H1 (cell line): ENCODE results near the gene PROSER3. TPM values are rescaled to one million over a fixed set of nuclear protein-coding genes. Genes with fewer than 3 reads are reported as not detected.

Experiments used
- CTCF ChIA-PET: fragments of 300-600 bp; sonication (Branson Sonifier 250); formaldehyde crosslinking; loops from one replicate; lab custom pipeline; 2021; ENCODE audit not compliant: partially characterized antibody; lab: Charles Lee
- POLR2A ChIA-PET: fragments of 300-600 bp; sonication (Branson Sonifier 250); formaldehyde crosslinking; loops from one replicate; lab custom pipeline; 2021; ENCODE audit warnings: inconsistent platforms; ENCODE audit not compliant: partially characterized antibody; lab: Charles Lee
- DNase-seq, 2 experiments: peaks; one replicate each; pipeline versions ENCODE4 v3.0.0 to v3.0.0-alpha.2; 2010 to 2022; ENCODE audit warnings: low spot score in 2 of 2, low read depth in 1 of 2, mixed read lengths in 1 of 2
- FAIRE-seq: peaks from 2 replicates; lab custom pipeline; 2011; peaks lifted over from hg19 to GRCh38; lab: Jason Lieb, UNC
- H2AFZ ChIP-seq: 2 replicates; pipeline ENCODE4 v1.8.1; 2012; ENCODE audit warnings: low read length, inconsistent platforms
- H2AK5ac ChIP-seq: 2 replicates; pipeline ENCODE4 v1.6.1; 2013; ENCODE audit warnings: low read depth, low read length
- H2BK120ac ChIP-seq: replicated peaks from 2 replicates; pipeline ENCODE3; 2013; ENCODE audit warnings: low read depth, low read length, inconsistent platforms
- H2BK12ac ChIP-seq: 2 replicates; pipeline ENCODE4 v1.6.1; 2013; ENCODE audit warnings: low read depth, low read length
- H2BK15ac ChIP-seq: 2 replicates; pipeline ENCODE4 v1.6.1; 2013; ENCODE audit warnings: low read length
- H2BK20ac ChIP-seq: 2 replicates; pipeline ENCODE4 v1.6.1; 2013; ENCODE audit warnings: low read length
- H2BK5ac ChIP-seq: 2 replicates; pipeline ENCODE4 v1.6.1; 2013; ENCODE audit warnings: low read depth, low read length
- H3K14ac ChIP-seq: 2 replicates; pipeline ENCODE4 v1.6.1; 2013; ENCODE audit warnings: inconsistent platforms; ENCODE audit not compliant: insufficient read length
- H3K18ac ChIP-seq: 2 replicates; pipeline ENCODE4 v1.6.1; 2013; ENCODE audit warnings: low read length; ENCODE audit errors: extremely low read depth
- H3K23ac ChIP-seq: 2 replicates; pipeline ENCODE4 v1.6.1; 2013; ENCODE audit warnings: inconsistent platforms; ENCODE audit not compliant: insufficient read length
- H3K23me2 ChIP-seq: 2 replicates; pipeline ENCODE4 v1.6.1; 2013; ENCODE audit warnings: low read depth, low read length
- H3K27ac ChIP-seq: 2 replicates; pipeline ENCODE4 v1.6.1; 2011; ENCODE audit warnings: low read depth, low read length, inconsistent platforms
- H3K27me3 ChIP-seq, 4 experiments: replicated peaks in 1 of 4; 1 replicate in 1 of 4; 2 replicates in 3 of 4; pipeline versions ENCODE4 v1.6.1 to v1.8.1; 2011 to 2013; ENCODE audit warnings: low read length in 3 of 4, mild to moderate bottlenecking in 3 of 4, inconsistent platforms in 2 of 4, mixed read lengths in 2 of 4, moderate library complexity in 1 of 4; ENCODE audit not compliant: control insufficient read depth in 3 of 4, insufficient read depth in 3 of 4; ENCODE audit errors: extremely low read depth in 1 of 4
- H3K36me3 ChIP-seq, 4 experiments: 2 replicates each; pipeline versions ENCODE4 v1.6.1 to v1.8.1; 2011 to 2013; ENCODE audit warnings: mild to moderate bottlenecking in 4 of 4, low read length in 3 of 4, moderate library complexity in 2 of 4, control low read depth in 1 of 4, inconsistent platforms in 1 of 4; ENCODE audit not compliant: insufficient read depth in 4 of 4, control insufficient read depth in 2 of 4
- H3K4ac ChIP-seq: replicated peaks from 2 replicates; pipeline ENCODE3; 2013; ENCODE audit warnings: low read length, low read depth, mixed read lengths, inconsistent platforms; ENCODE audit not compliant: insufficient read length
- H3K4me1 ChIP-seq, 4 experiments: replicated peaks in 1 of 4; 1 replicate in 1 of 4; 2 replicates in 3 of 4; pipeline versions ENCODE4 v1.6.1 to v1.8.1; 2011 to 2013; ENCODE audit warnings: low read length in 3 of 4, inconsistent platforms in 2 of 4, mixed read lengths in 1 of 4; ENCODE audit not compliant: insufficient read depth in 4 of 4, control insufficient read depth in 3 of 4
- H3K4me2 ChIP-seq, 2 experiments: 2 replicates each; pipeline versions ENCODE4 v1.6.1 to v1.8.1; 2011 to 2013; ENCODE audit warnings: low read depth in 2 of 2, low read length in 2 of 2, control low read depth in 1 of 2, inconsistent platforms in 1 of 2, mild to moderate bottlenecking in 1 of 2; ENCODE audit not compliant: insufficient read depth in 1 of 2
- H3K4me3 ChIP-seq, 4 experiments: fragments of 200-600, 300-600 bp in 1 of 4; sonication (generic), shearing (Covaris generic), sonication (Bioruptor Twin) in 1 of 4; 2 replicates each; pipeline versions ENCODE4 v1.5.1 to v1.8.1; 2011 to 2016; ENCODE audit warnings: low read length in 4 of 4, low read depth in 3 of 4, control low read depth in 2 of 4, inconsistent platforms in 2 of 4, mild to moderate bottlenecking in 2 of 4, mixed read lengths in 1 of 4, moderate library complexity in 1 of 4; ENCODE audit not compliant: insufficient read depth in 2 of 4; ENCODE audit errors: extremely low read depth in 1 of 4
- H3K56ac ChIP-seq: replicated peaks from 2 replicates; pipeline ENCODE3; 2013; ENCODE audit warnings: low read depth, mild to moderate bottlenecking, mixed read lengths, low read length, inconsistent platforms; ENCODE audit not compliant: insufficient read length
- H3K79me1 ChIP-seq: 2 replicates; pipeline ENCODE4 v1.6.1; 2013; ENCODE audit warnings: low read depth, low read length, control low read depth
- H3K79me2 ChIP-seq, 2 experiments: 2 replicates each; pipeline versions ENCODE4 v1.6.1 to v1.8.1; 2012 to 2013; ENCODE audit warnings: low read length in 2 of 2, mild to moderate bottlenecking in 2 of 2, inconsistent platforms in 1 of 2; ENCODE audit not compliant: insufficient read depth in 2 of 2, control insufficient read depth in 1 of 2
- H3K9ac ChIP-seq, 4 experiments: replicated peaks in 1 of 4; 1 replicate in 1 of 4; 2 replicates in 3 of 4; pipeline versions ENCODE4 v1.6.1 to v1.8.1; 2011 to 2013; ENCODE audit warnings: low read depth in 3 of 4, low read length in 3 of 4, control low read depth in 2 of 4, mild to moderate bottlenecking in 2 of 4, moderate library complexity in 2 of 4, inconsistent platforms in 1 of 4; ENCODE audit errors: extremely low read depth in 1 of 4
- H3K9me3 ChIP-seq, 2 experiments: 2 replicates each; pipeline versions ENCODE4 v1.6.1 to v1.8.1; 2012 to 2013; ENCODE audit warnings: mild to moderate bottlenecking in 2 of 2, moderate library complexity in 2 of 2, control low read depth in 1 of 2, inconsistent platforms in 1 of 2, low read depth in 1 of 2, low read length in 1 of 2, mixed read lengths in 1 of 2; ENCODE audit not compliant: insufficient read depth in 2 of 2
- H4K20me1 ChIP-seq, 2 experiments: replicated peaks in 1 of 2; 2 replicates each; pipeline versions ENCODE3 to v1.8.1; 2011 to 2013; ENCODE audit warnings: inconsistent platforms in 2 of 2, low read length in 2 of 2, mild to moderate bottlenecking in 1 of 2; ENCODE audit not compliant: insufficient read depth in 2 of 2, control insufficient read depth in 1 of 2
- H4K5ac ChIP-seq: 2 replicates; pipeline ENCODE4 v1.6.1; 2013; ENCODE audit warnings: low read length, low read depth, mixed read lengths, inconsistent platforms; ENCODE audit not compliant: insufficient read length
- H4K8ac ChIP-seq: 2 replicates; pipeline ENCODE4 v1.8.0; 2013; ENCODE audit warnings: mild to moderate bottlenecking, moderate library complexity, low read length, inconsistent platforms; ENCODE audit not compliant: insufficient read depth; ENCODE audit errors: extremely low read depth
- H4K91ac ChIP-seq: replicated peaks from 2 replicates; pipeline ENCODE3; 2013; ENCODE audit warnings: low read length, mixed read lengths, inconsistent platforms; ENCODE audit not compliant: insufficient read length
- CBX5 ChIP-seq: fragments of 300-800, 300-1000 bp; sonication (generic); IDR thresholded peaks from 2 replicates; pipeline ENCODE4 v1.7.1; 2016; ENCODE audit warnings: antibody characterized with exemption, low read length, low read depth
- CHD1 ChIP-seq: IDR thresholded peaks from 2 replicates; pipeline ENCODE4 v1.6.1; 2012; ENCODE audit warnings: low read depth, low read length, improper control_type of control experiment
- CHD2 ChIP-seq: IDR thresholded peaks from 2 replicates; pipeline ENCODE4 v1.6.1; 2012; ENCODE audit warnings: low read length, improper control_type of control experiment
- KDM1A ChIP-seq: fragments of 200-600, 300-600 bp; sonication (generic); IDR thresholded peaks from 2 replicates; pipeline ENCODE4 v1.7.1; 2016; ENCODE audit warnings: mild to moderate bottlenecking, low read length, borderline replicate concordance
- MAFK ChIP-seq: IDR thresholded peaks from 2 replicates; pipeline ENCODE4 v1.6.1; 2012; ENCODE audit warnings: low read depth, mild to moderate bottlenecking, improper control_type of control experiment, low read length
- RAD21 ChIP-seq, 2 experiments: IDR thresholded peaks in 1 of 2; conservative IDR thresholded peaks in 1 of 2; 2 replicates each; pipeline ENCODE4 v1.6.1; 2011; ENCODE audit warnings: low read depth in 2 of 2, low read length in 2 of 2, improper control_type of control experiment in 1 of 2, inconsistent platforms in 1 of 2, mild to moderate bottlenecking in 1 of 2, moderate library complexity in 1 of 2
- RFX5 ChIP-seq: IDR thresholded peaks from 2 replicates; pipeline ENCODE4 v1.6.1; 2011; ENCODE audit warnings: low read depth, low read length, improper control_type of control experiment, borderline replicate concordance
- RXRA ChIP-seq: IDR thresholded peaks from 2 replicates; pipeline ENCODE4 v1.6.1; 2011; ENCODE audit warnings: low read depth, mild to moderate bottlenecking, low read length, moderate library complexity; ENCODE audit not compliant: insufficient read depth
- SP2 ChIP-seq: IDR thresholded peaks from 2 replicates; pipeline ENCODE4 v1.6.1; 2012; ENCODE audit warnings: mild to moderate bottlenecking, low read length, inconsistent platforms
- TBP ChIP-seq: IDR thresholded peaks from 2 replicates; pipeline ENCODE4 v1.6.1; 2011; ENCODE audit warnings: low read depth, low read length, improper control_type of control experiment
- WGBS, 2 experiments: shearing (Covaris generic) in 1 of 2; methylation state at CpG; one replicate each; pipeline versions ENCODE4 v1.1.6 to v1.1.7; 2013 to 2015; ENCODE audit warnings: low lambda C conversion rate in 2 of 2, mixed read lengths in 2 of 2, inconsistent platforms in 1 of 2, low coverage in 1 of 2, missing lambda C conversion rate in 1 of 2; ENCODE audit not compliant: insufficient replicate concordance in 2 of 2, insufficient coverage in 1 of 2, insufficient read length in 1 of 2; ENCODE audit errors: extremely low coverage in 1 of 2, missing lambda C conversion rate in 1 of 2; 5-methylcytosine and 5-hydroxymethylcytosine counted together
- polyA plus RNA-seq, 7 experiments: library from polyadenylated mRNA; depleted of rRNA in 3 of 7; stranded (reverse) in 5 of 7; unstranded in 2 of 7; fragments of >200 nt in 5 of 7; fragments of 200-250 nt in 2 of 7; gene quantifications; 1 replicate in 5 of 7; 2 replicates in 1 of 7; 4 replicates in 1 of 7; pipeline versions ENCODE4 v1.2.1 to v1.2.3, GENCODE V29; 2011 to 2013; ENCODE audit warnings: missing spikeins in 2 of 7, mixed read lengths in 2 of 7
- total RNA-seq: library from RNA; stranded (reverse); fragmentation: NEBNext Ultra II Directional; extraction: Animal tissue kit (Norgen Biotek cat#: 25700); gene quantifications from 2 replicates; pipeline ENCODE4 v1.2.1, GENCODE V29; 2021

Gene PROSER3
- total and polyA plus RNA-seq, 2 of the 8 experiments (the other 6 are each of a cell fraction or from before 2014, with no cell fraction given) = 17.8 to 28.9 TPM

DNA sequence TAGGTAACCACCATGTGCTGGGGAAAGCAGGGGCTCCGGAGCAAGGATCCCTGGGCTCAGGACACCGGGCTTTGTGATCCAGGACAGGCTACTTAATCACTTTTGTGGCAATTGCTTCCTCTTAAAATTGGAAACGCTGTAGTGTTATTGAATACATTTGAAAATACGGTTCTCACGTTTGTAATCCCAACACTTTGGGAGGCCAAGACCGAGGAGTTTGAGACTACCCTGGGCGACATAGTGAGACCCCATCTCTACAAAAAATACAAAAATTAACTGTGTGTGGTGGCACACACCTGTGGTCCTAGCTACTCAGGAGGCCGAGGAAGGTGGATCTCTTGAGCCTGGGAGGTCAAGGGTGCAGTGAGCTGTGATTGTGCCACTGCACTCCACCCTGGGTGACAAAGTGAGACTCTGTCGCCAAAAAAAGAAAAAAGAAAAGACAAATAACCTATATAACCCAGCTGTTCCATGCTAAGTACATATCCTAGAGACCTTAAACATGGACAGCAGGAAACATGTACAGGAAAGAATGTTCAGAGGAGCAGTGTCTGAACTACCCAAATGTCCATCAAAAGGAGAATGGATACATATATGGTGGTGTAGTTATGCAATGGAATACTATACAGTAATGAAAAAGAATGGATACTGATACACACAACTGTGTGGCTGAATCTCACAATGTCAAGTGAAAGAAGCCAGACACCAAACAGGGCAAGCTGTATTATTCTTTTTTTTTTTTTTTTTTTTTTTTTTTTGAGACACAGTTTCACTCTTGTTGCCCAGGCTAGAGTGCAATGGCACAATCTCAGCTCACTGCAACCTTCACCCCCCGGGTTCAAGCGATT, 55.3 kb downstream of the PROSER3 start:
- Histone ChIP-seq H3K4me2 (no peak overlapping the region), H3K9ac (no peak overlapping the region), H2BK12ac (no peak overlapping the region), H3K56ac (no peak overlapping the region), H3K4ac (no peak overlapping the region), H3K23ac (no peak overlapping the region), H3K23me2 (no peaks in the 10 kb centered on the region), H3K27me3 (no peaks in the 10 kb centered on the region), H4K8ac (no peak overlapping the region), H3K79me2 (no peaks in the 10 kb centered on the region), H2BK5ac (no peak overlapping the region), H3K14ac (no peak overlapping the region), H4K20me1 (no peaks in the 10 kb centered on the region), H3K79me1 (no peaks in the 10 kb centered on the region), H4K5ac (no peak overlapping the region), H4K91ac (no peak overlapping the region), H2AFZ (no peak overlapping the region), H3K4me3 (no peak overlapping the region), H2BK120ac (no peak overlapping the region), H2AK5ac (no peak overlapping the region)
- CTCF ChIA-PET = no interaction called here
- TF ChIP-seq KDM1A (no peak), RXRA (no peak), TBP (no peak), MAFK (no peak), RFX5 (no peak), RAD21 (IDR thresholded peaks at IDR 0.05 in 1 of 2, conservative IDR thresholded peaks at IDR 0.05 in 1 of 2; ENCODE audit: low read depth in 2 of 2, low read length in 2 of 2) (no peak), CHD1 (no peak), CBX5 (no peak), CHD2 (no peak), SP2 (no peak)
- TF ChIP-seq, all 59 proteins: peak for 0
- Histone ChIP-seq H2BK15ac (no peak overlapping the region), H3K4me1 (peaks cover 0 to 4% (median 1%) of the 10 kb centered on the region in 4 experiments; a peak in 4 of 7 replicates), H3K27ac (no peak overlapping the region), H3K18ac (no peak overlapping the region), H2BK20ac (no peak overlapping the region), H3K9me3 (no peaks in the 10 kb centered on the region), H3K36me3 (no peaks in the 10 kb centered on the region)
- POLR2A ChIA-PET = interaction anchor here (1.0 kb wide), 1 partner anchor 99 kb away, joined by 3 read pairs; no protein-coding TSS in a partner anchor
- 90% methylated on average over 11 of the region's 11 CpGs; no CpG with 5 or more reads in 1 of the 2 experiments for WGBS, 2 experiments
- DNase-seq = no peak
- FAIRE-seq = no peak
